Stimulated activated CD4-positive, alpha-beta T cell treated with anti-CD3 and anti-CD28 coated beads, Interleukin-4, amount 100 ng/mL, for 4 hours (primary cell): ENCODE measurements around the gene MSS51.

Experiments used
- DNase-seq, 2 experiments: peaks; one replicate each; pipeline ENCODE4 v3.0.0-alpha.2; 2020

The MSS51 gene

DNA sequence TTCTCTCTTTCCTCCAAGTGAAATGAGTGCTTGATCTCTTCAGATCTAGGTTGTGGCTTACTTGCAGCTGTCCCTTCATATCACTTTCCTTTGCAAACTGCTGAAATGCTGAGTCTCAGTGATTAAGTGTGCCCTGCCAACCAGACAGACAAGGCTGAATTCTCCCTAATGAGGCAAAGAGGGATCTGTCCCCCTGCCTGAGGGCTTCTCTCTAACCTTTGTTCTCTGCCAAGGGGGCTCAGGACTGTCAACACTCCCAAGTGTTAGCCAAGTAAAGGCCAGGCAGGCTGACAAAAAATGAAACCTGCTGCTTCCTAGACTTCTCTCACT, at the start of gene MSS51:
TSS of gene MSS51 (minus strand) at position 24 of the 330 bp plus-strand sequence. CDS start 5,277 bp downstream, outside the sequence.
- no peak for DNase-seq

DNA sequence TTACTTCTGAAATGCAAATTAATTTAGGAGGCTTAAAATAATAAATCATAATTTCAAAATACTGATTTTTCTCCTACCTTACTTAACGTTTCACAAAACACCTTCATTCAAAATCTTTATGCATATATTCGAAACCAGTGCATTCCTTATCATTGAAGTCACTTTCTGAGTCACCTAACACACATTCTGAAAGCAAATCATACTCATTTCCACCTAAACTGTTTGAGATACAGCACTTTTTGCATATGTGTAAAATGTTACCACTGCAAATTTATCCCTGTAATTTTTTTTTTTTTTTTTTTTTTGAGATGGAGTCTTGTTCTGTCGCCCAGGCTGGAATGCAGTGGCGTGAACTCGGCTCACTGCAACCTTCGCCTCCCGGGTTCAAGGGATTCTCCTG, 46.8 kb upstream of the MSS51 start:
- DNase-seq, result no peak

DNA sequence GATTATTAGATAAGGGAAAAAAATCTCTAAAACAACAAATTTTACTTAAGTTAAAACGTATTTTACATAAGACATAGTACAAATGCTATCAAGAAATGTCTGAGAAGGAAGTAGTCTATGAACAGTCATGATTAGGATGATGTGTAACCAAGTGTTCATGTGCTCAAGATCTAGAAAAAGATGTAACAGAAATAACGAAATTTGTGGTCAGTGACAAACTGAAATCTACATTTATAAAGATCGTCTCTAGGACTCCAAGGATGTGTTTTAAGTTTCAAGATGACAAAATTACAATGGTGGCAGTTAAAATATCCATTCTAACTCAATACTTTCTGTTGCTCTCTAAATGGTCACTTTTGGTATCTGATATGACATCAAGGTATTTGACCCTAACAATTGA, 45.3 kb upstream of the MSS51 start:
- DNase-seq, result no peak

DNA sequence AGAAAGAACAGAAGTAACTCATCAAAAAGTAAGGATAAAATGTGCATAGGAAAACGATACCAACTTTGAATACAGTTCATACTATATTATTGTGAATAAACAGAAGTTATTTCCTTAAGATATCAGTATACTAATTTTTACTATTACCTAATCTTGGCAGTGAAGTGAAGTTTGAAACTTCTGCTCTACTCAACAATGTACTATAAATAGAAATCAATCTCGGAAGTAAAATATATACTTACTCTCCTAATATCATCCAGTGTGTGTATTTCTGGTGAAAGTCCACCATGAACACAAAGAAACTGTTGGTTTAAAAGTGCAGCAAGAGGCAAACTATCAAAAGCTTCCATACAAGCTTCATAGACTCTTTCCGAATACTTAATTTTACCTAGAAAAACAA, 37.9 kb upstream of the MSS51 start:
- DNase-seq, result no peak

DNA sequence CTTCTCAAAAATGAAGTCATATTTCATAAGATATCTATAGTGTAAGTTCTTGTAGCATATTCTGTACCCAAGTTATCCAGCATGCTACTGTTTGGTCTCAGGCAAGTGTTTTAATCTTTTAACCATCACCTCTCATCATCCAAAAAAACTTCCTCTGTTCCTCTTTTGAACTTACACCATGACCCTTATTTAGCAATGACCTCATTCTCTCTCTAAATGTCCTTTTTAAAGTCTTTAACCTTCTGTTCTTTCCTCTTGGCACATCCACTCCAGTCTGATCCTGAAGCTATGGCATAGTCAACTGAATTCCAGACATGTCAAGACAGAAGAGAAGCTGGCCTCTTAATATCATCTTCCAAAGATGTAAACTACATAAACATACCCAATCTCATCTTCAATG, 36.2 kb upstream of the MSS51 start:
- no peak for DNase-seq

DNA sequence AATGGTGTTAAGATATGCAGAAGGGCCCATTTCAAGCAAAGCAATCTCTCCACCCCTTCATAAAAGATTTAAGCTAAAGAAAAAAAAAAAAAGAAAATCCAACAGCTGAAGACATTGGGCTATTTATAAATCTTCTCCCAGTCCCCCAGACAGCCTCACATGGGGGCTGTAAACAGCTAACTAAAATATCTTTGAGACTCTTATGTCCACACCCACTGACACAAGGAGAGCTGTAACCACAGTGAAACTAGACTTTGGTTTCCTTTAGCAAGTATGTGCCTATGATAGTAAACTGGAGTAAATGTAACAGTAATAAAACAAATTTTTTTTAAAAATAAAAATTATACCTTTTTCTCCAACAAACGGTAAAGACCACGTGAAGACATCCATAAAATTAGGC, 33.8 kb upstream of the MSS51 start:
- no peak for DNase-seq

DNA sequence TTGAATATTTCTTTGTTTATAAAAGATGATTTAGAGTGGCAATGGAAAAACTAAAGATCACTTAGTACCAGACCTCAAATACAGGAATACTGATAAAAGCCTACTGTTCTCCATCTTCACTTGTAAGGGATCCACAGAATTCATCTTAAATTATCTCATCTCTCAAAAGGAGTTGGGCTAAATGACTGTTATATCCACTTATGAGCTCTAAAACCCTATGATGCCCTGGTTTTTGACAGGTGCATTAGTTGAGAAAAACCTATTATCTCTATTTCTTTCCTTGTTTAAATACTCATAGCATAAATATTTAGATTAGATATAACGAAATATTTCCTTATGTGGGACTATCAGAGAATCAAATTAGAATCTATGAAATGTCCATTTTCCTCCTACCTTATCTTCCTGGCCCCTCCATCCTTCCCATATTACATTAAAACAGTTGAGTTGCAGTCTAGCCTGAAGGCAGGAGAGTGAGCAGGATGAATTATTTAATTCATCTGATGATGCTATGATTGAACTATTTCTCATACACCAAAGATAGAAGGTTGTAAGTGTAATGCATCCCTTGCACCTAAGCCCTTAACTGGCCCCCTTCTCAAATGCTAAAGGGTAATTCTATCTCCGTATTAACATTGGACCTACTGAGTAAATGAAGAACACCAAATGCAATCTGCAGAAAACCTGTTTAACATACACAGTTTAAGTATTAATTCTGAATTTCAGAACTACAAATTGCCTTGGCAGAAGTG, 32.8 kb upstream of the MSS51 start:
- no peak for DNase-seq

DNA sequence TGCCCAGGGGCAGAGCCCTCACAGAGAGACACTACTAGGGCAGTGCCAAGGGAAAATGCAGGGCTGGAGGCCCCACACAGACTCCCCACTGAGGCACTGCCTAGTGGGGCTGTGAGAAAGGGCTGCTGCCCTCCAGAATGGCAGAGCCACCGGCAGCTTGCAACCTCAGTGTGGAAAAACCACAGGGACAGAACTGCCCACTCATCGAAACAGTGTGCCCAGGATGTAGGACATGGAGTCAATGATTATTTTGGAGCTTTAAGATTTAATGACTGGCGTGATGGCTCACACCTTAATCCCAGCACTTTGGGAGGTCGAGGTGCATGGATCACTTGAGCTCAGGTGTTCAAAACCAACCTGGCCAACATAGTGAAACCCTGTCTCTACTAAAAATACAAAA, 27.5 kb upstream of the MSS51 start:
- DNase-seq, result no peak

DNA sequence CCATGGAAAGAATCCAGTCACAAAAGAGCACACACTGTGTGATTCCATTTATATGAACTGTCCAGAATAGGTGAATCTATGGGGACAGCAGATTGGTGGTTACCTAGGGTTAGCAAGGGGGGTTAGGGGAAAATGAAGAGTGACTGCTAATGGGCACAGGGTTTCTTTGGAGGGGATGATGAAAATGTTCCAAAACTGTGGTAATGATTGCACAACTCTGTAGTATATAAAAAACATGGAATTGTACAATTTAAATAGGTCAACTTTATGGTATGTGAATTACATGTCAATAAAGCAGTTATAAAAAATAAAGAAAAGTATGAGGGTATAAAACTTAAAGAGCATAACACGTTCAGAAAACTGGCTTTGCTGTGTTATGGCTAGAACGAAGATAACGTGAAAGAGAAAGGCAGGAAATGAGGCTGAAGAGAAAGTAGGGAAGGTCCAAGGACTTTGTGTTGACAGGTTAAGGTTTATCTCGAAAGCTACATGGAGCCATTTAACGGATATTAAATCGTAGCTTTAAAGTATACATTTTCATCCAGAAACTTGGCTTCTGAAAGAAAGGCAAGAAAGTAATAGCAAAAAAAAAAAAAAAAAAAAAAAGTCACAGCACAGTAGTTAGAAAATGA, 26.4 kb upstream of the MSS51 start:
- no peak for DNase-seq

DNA sequence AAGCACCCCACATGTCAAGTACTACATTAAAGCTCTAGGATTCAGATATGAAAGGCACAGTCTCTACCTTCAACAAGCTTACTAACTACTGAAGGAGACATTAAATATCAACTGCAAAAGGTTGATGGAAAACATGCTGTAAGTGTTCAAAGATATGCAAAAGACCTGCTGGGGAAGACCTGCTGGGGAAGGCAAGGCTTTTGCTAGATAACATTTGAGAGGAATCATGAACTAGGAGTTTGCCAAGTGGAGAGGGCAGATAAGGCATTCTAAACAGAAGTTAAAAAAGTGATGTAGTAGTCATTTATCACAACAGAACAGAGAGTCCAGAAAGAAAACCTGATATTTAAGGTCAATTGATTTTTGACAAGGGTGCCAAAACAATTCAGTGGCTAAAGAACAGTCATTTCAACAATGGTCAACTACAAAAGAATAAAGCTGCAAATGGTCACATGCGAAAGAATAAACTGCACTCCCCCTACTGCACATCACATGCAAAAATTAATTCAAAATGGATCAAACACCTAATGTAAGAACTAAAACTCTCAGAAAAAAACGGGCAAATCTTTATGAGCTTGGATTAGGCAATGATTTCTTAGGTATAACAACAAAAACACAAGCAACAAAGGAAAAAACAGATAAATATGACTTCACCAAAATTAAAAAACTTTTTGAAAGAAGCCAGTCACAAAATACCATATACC, 23.0 kb upstream of the MSS51 start:
- DNase-seq, result no peak

DNA sequence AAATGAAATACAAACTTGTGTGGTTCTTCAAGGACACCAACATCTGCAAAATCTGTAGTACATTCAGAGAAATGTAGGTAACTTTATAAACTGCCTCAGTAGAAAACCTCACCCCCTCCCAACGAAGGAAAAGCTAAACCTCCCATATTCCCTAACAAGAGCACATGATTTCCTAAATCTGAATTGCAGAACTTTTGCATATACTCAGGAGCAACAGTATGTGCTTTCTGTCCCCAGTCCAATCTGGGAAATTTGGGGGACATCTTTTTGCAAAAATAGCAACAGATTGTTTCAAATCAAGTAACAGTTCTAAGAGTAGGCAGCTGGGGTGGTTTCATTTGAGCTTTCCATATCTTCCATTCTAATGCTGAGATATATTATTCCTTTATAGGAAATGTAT, 15.8 kb upstream of the MSS51 start:
- DNase-seq, result no peak

DNA sequence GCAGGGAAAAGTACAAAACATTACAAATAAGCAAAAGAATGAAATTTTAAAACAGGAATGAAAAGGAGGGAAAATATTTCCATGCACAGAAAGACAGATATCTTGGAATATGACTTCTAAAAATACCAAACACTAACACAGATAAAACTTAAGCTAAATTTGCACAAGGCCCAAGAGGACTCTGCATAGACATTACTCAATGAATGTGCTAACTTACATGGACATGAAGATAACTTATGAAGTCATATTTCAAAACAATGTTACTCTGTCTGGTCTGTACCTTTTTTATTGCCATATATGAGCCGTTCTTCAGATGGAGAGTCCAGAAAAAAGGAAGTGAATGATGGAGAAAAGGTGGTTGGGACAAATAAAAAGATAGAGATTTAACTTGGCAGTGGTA, 15.0 kb upstream of the MSS51 start:
- DNase-seq, result no peak

DNA sequence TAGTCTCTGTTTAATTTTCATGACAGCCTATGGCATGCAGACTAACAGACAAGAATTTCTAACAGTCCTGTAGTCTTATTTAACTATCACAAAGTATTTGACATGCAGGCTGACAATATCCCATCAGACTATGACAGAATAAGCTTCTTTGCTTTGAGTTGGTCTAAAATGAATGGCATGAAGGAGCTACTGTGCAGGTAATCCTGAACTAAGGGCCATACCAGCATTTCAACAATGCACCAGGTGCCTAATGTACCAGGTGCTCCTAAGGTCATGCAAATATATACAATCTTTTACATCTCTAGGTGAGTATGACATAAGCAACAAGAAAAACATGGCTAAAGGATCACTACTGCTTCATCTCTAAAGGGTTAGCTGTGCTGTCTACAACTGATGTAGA, 13.6 kb upstream of the MSS51 start:
- no peak for DNase-seq

DNA sequence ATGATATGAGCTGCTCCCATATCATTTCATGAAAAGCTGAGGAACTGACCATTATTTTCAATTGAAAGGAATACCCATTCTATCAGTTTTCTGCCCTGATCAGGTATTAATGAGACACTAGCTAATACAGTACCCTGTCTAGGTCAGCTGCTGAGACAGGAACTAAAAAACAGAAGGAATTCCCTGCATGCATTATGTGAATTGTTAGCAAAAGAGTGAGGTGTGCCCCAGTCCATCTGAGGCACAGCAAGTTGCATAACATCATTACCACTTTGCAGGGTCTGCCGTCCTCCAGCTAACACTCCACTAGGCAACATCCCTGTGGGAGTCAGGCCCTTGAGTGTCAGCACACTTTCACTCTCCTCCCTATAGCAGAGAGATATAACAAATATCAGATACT, 11.1 kb upstream of the MSS51 start:
- DNase-seq, result no peak

DNA sequence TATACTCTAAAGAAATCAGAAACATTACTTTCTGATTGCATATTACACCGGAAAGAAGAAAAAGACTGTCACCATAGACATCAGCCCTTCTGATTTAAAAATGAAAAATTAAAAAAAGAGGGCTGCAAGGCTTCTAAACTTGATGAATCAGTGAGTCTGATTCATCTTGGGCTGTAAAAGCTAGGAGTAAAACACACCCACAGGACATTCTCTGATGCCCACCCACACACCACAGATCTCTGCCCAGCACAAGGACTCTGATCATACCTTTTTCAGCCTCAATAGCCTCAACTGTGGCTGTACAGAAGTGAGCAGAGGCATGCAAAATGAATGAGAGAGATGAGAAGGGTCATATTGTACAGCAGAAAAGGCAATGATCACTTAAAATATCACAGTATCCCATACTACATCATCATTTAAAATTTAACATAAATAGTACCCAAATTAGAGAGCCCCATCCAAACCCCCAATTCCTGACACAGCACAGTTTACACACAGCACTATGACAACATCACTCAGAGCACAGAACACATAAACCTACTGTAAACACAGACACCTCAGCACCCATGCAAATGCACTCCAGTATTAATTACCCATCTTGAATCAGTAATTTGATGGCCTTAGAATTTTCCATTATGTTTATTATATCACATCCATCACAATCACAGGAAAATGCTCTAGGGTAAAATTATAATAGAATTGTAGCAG, 6.4 kb upstream of the MSS51 start:
- no peak for DNase-seq

DNA sequence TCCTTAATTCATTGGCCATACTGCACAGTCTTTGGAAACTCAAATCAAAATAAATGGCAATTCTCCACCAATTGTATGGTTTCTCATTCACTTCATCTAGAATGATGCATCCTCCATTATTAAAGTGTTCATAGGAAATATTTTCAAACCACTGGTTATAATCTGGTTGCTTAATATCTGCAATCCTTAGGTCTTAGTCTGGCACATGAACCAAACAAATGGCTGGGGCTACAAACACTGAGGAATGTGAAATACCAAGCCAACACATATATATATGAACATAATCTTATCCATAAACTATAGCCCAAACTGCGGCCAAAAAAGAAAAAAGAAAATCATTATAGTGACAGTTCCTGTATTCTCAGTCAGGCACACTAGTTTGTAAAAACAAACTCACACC, 5.7 kb upstream of the MSS51 start:
- no peak for DNase-seq

DNA sequence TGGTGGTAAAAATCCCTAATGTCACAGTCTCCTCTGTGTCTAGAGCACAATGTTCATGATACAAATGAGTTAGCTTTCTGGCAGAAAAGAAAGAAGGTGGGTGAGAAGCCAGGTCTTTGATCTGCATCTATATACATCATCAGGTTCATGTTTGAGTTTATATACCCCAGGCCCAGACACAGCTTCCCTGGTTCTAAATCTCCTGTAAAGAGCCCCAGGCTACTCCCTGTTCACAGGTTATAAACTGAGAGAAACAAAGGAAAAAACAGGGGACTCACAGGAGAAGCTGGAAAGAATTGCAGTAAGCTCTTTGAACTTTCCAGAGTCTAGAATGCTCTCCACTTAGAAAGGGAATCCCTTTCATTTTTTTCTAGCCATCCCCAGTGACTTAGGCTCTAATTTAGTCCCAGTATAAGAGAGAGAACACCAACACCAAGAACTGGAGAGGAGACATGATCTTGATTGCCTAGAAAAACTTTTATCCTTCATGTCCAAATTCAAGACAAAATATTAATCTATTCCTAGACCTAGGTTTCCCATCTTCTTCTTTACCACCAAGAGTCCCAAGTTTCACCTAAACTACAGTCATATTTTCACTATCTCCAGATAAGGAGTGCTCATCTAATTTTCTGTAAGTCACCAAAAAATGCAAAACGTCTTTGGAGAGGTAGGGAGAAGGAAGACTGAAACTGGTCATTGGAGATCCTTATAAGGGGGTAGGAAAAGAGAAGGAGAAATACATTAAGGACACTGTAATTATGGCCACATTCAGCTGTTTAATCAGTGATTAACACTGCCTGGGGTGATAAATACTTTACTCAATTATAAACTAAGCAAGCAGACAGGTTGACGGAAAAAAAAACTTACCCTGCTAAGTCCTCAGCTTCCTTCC, 469 bp downstream of the MSS51 start:
- no peak for DNase-seq

DNA sequence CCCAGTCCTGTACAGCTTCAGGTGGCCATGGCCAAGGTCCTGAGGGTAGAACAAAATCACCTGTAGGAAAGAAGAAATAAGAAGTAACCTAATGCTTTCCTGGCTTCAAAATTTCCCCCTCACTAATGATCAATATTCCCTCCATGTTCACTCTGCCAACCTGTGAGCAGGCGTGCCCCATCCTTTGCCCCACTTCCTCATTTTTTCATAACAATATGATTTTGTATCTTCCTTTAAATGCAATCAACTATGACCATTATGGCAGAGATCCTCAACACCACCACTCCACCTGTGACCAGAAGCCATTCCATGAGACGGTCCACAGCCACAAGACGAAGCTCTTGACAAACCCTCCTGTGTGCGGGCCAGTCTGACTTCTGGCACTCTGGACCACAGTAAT, 7.0 kb downstream of the MSS51 start:
- DNase-seq, result no peak

DNA sequence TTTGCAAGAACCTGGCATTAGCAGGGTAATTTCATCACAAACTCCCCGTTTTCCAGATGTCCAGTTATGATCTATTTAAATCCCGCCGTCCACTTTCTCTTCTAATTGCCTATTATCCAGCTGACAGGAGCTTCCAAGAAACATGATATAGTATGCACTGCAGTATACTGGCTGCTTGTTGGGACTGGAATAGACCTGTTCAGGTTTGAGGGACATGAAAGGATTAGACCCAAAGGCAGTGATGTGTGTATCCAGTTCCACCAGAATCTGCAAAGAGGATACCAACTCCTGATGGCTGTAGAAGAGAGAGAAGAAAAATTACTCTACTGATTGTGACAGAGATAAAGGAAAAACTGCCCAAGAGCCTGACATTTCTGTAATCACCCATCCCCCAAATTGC, 8.9 kb downstream of the MSS51 start:
- DNase-seq, result no peak

DNA sequence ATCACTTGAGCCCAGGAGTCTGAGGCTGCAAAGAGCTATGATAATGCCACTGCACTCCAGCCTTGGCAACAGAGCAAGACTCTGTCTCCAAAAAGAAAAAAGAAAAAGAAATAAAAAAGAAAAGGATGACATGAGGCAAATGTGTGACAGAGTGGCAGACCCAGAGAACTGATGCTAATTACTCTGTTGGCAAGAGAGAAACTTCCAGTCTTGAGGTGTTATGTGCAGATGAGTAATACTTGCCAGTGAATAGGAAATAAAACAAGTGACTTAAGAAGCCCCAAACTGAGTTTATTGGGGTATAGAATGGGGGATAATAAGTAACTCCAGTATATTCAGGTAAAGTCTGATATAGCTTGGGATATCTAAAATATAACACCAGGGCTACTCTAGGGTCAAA, 10.1 kb downstream of the MSS51 start:
- no peak for DNase-seq

DNA sequence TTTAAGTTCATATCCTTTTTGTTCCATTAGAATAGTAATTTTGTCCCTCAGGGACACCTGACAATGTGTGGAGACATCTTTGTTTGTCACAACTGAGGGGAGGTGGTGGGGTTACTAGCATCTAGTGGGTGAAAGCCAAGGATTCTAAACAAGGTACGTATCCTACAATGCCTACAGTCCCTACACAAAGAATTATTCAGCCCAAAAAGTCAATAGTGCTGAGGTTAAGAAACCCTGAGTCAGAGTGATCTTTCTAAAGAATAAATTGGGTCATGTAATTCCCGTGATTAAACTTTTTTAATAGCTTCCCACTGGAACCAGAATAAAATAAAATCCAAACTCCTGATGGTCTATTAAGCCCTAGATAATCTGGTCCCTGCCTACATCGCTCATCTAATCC, 16.8 kb downstream of the MSS51 start:
- DNase-seq, result no peak

DNA sequence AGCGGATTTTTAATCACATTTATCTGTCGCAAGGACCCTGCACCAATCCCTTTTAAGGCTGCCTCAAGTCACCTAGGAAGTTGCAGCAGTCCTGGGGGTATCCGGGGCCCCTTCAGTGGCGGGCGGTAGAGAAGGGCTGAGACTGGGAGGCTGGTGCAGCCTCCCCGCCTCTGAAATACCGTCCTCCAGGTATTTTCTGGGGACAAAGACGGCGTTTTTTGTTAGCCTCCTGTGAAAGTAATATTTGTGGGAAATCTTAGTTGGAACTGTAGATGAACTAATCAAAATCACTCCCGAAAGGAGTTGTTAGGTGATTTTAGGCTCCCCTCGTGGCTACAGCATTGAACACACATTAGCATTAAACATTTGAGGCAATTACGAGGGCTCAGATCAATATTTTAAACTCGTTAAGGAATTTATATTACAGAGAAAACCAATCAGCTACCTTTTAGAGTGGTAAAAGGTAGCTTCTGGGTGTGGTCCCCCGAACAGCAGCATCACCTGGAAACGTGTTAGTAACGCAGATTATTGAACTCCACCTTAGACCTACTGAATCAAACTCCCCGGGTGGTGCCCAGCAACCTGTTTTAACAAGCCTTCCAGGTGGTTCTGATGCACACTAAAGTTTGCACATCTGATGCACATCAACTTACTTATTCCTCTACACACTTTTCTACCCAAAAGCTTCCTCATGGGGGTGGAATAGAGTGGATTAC, 19.0 kb downstream of the MSS51 start:
- DNase-seq, result no peak
